ENCODE results near the gene ANKS1B.

The ANKS1B gene

DNA sequence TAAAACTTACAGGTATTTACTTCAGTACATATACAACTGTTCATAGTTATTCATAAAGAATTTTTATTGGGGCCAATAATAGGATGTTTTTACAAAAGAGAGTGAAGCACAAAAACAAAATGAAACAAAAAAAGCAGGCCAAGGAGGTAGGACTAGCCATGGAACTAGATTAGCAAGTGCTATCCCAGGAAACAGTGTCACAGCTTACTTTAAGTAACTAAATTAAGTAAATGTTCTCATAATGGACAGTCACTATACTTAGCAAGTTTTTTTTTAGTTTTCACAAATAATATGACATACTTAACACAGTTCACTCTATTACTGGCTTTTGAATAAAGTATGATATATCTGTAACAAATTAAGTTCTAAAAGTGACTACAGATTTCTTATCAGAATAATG lies 213.1 kb downstream of the ANKS1B start:
- Histone ChIP-seq H3K27ac (ENCODE audit: low read depth, low read length, poor library complexity, severe bottlenecking) (no peak overlapping the region), H3K36me3 (ENCODE audit: insufficient read depth, low read length) (no peaks in the 10 kb centered on the region), H3K79me2 (ENCODE audit: insufficient read depth, low read length) (no peaks in the 10 kb centered on the region), H3K4me2 (ENCODE audit: low read length) (no peak overlapping the region), H3K27me3 (ENCODE audit: insufficient read depth, low read length) (no peaks in the 10 kb centered on the region), H3K4me3 (ENCODE audit: low read depth, low read length, poor library complexity, severe bottlenecking) (no peak overlapping the region), H4K20me1 (ENCODE audit: insufficient read depth, low read length) (no peaks in the 10 kb centered on the region), H3K4me1 (ENCODE audit: insufficient read depth, low read length, severe bottlenecking) (no peaks in the 10 kb centered on the region), H3K9me3 (ENCODE audit: low read length) (no peaks in the 10 kb centered on the region), H3F3A (ENCODE audit: insufficient read depth, low read length) (no peaks in the 10 kb centered on the region), H3K9me2 (ENCODE audit: low read depth, low read length) (no peaks in the 10 kb centered on the region), H2AFZ (ENCODE audit: low read length) (no peak overlapping the region), H3K9ac (ENCODE audit: low read length) (no peak overlapping the region)
- no peak for TF ChIP-seq EZH2 (IDR thresholded peaks at IDR 0.05; ENCODE audit: borderline replicate concordance, low read length)
- TF ChIP-seq, protein P1, sequence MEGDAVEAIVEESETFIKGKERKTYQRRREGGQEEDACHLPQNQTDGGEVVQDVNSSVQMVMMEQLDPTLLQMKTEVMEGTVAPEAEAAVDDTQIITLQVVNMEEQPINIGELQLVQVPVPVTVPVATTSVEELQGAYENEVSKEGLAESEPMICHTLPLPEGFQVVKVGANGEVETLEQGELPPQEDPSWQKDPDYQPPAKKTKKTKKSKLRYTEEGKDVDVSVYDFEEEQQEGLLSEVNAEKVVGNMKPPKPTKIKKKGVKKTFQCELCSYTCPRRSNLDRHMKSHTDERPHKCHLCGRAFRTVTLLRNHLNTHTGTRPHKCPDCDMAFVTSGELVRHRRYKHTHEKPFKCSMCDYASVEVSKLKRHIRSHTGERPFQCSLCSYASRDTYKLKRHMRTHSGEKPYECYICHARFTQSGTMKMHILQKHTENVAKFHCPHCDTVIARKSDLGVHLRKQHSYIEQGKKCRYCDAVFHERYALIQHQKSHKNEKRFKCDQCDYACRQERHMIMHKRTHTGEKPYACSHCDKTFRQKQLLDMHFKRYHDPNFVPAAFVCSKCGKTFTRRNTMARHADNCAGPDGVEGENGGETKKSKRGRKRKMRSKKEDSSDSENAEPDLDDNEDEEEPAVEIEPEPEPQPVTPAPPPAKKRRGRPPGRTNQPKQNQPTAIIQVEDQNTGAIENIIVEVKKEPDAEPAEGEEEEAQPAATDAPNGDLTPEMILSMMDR (IDR thresholded peaks at IDR 0.05; ENCODE audit: low read length), result no peak

GRCh38 chr12:99769396-99769980 lies 215.2 kb downstream of the ANKS1B start:
- no peaks in the 10 kb centered on the region for H3K27me3 ChIP-seq (ENCODE audit: insufficient read depth, low read length)
- TF ChIP-seq, protein P1 (IDR thresholded peaks at IDR 0.05; ENCODE audit: low read length), result no peak
- TF ChIP-seq EZH2 (IDR thresholded peaks at IDR 0.05; ENCODE audit: borderline replicate concordance, low read length), result no peak

GRCh38 chr12:99768758-99769157 lies 216.0 kb downstream of the ANKS1B start:
- H3K9me3 ChIP-seq (ENCODE audit: low read length), result no peaks in the 10 kb centered on the region
- H2AFZ ChIP-seq (ENCODE audit: low read length), result no peak overlapping the region
- no peaks in the 10 kb centered on the region for H4K20me1 ChIP-seq (ENCODE audit: insufficient read depth, low read length)
- no peaks in the 10 kb centered on the region for H3F3A ChIP-seq (ENCODE audit: insufficient read depth, low read length)
- H3K27ac ChIP-seq (ENCODE audit: low read depth, low read length, poor library complexity, severe bottlenecking), result no peak overlapping the region
- TF ChIP-seq EZH2 (IDR thresholded peaks at IDR 0.05; ENCODE audit: borderline replicate concordance, low read length), result no peak
- TF ChIP-seq, protein P1 (IDR thresholded peaks at IDR 0.05; ENCODE audit: low read length), result no peak
- no peaks in the 10 kb centered on the region for H3K9me2 ChIP-seq (ENCODE audit: low read depth, low read length)
- H3K27me3 ChIP-seq (ENCODE audit: insufficient read depth, low read length), result no peaks in the 10 kb centered on the region
- H3K4me2 ChIP-seq (ENCODE audit: low read length), result no peak overlapping the region
- H3K4me1 ChIP-seq (ENCODE audit: insufficient read depth, low read length, severe bottlenecking), result no peaks in the 10 kb centered on the region
- no peak overlapping the region for H3K9ac ChIP-seq (ENCODE audit: low read length)
- H3K4me3 ChIP-seq (ENCODE audit: low read depth, low read length, poor library complexity, severe bottlenecking), result no peak overlapping the region
- no peaks in the 10 kb centered on the region for H3K79me2 ChIP-seq (ENCODE audit: insufficient read depth, low read length)
- H3K36me3 ChIP-seq (ENCODE audit: insufficient read depth, low read length), result no peaks in the 10 kb centered on the region

More at GRCh38 chr12:99769396-99769980, 215.2 kb downstream of the ANKS1B start:
- H3K36me3 ChIP-seq (ENCODE audit: insufficient read depth, low read length), result no peaks in the 10 kb centered on the region
- H3K4me2 ChIP-seq (ENCODE audit: low read length), result no peak overlapping the region
- no peak overlapping the region for H3K9ac ChIP-seq (ENCODE audit: low read length)
- no peak overlapping the region for H2AFZ ChIP-seq (ENCODE audit: low read length)
- no peaks in the 10 kb centered on the region for H3K9me3 ChIP-seq (ENCODE audit: low read length)
- H3F3A ChIP-seq (ENCODE audit: insufficient read depth, low read length), result no peaks in the 10 kb centered on the region
- H3K27ac ChIP-seq (ENCODE audit: low read depth, low read length, poor library complexity, severe bottlenecking), result no peak overlapping the region
- H3K4me3 ChIP-seq (ENCODE audit: low read depth, low read length, poor library complexity, severe bottlenecking), result no peak overlapping the region
- H3K9me2 ChIP-seq (ENCODE audit: low read depth, low read length), result no peaks in the 10 kb centered on the region
- no peaks in the 10 kb centered on the region for H3K4me1 ChIP-seq (ENCODE audit: insufficient read depth, low read length, severe bottlenecking)
- H4K20me1 ChIP-seq (ENCODE audit: insufficient read depth, low read length), result no peaks in the 10 kb centered on the region
- no peaks in the 10 kb centered on the region for H3K79me2 ChIP-seq (ENCODE audit: insufficient read depth, low read length)

Data from OCI-LY1 (cell line).